Limb (tissue), 2 donors: ENCODE results near the gene MORC1.
"Not testable (repeated sequence)": the region's sequence is repeated elsewhere in the genome, so short reads cannot be mapped to it uniquely, and the experiment has no call there.

Experiments used
- DNase-seq, 2 donors: peaks; one replicate each; pipeline ENCODE4 v3.0.0-alpha.2; 2016; ENCODE audit errors: extremely low spot score in 2 of 2

MORC1 gene, protein sequence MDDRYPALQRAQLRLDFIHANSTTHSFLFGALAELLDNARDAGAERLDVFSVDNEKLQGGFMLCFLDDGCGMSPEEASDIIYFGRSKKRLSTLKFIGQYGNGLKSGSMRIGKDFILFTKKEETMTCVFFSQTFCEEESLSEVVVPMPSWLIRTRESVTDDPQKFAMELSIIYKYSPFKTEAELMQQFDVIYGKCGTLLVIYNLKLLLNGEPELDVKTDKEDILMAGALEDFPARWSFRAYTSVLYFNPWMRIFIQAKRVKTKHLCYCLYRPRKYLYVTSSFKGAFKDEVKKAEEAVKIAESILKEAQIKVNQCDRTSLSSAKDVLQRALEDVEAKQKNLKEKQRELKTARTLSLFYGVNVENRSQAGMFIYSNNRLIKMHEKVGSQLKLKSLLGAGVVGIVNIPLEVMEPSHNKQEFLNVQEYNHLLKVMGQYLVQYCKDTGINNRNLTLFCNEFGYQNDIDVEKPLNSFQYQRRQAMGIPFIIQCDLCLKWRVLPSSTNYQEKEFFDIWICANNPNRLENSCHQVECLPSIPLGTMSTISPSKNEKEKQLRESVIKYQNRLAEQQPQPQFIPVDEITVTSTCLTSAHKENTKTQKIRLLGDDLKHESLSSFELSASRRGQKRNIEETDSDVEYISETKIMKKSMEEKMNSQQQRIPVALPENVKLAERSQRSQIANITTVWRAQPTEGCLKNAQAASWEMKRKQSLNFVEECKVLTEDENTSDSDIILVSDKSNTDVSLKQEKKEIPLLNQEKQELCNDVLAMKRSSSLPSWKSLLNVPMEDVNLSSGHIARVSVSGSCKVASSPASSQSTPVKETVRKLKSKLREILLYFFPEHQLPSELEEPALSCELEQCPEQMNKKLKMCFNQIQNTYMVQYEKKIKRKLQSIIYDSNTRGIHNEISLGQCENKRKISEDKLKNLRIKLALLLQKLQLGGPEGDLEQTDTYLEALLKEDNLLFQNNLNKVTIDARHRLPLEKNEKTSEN

DNA sequence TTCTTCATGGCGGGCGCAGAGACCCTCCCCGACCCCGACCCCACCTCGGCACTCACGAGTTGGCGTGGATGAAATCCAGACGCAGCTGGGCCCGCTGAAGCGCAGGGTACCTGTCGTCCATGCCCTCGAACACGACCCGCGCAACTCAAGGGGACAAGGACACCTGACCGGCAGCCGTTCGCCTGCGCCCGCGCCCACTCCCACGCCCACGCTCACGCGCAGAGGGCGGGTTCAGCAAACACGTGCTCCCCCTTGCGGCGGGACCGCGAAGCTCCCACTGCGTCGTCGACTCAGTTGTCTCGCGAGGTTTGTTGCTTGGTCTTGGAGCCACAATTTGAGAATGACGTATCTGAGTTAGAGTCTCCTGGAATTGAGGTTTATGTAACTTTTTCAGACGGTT lies at the start of gene MORC1:
Gene MORC1, minus strand, starts transcription at position 196 of the 400 bp plus-strand sequence. Its CDS starts 75 bp downstream, at position 121.
- no peak for DNase-seq

- DNase-seq, result no peak
Observed at GRCh38 chr3:109165905-109166304, 48.0 kb upstream of the MORC1 start.

GRCh38 chr3:109161487-109162123 lies 43.7 kb upstream of the MORC1 start:
- no peak for DNase-seq

DNA sequence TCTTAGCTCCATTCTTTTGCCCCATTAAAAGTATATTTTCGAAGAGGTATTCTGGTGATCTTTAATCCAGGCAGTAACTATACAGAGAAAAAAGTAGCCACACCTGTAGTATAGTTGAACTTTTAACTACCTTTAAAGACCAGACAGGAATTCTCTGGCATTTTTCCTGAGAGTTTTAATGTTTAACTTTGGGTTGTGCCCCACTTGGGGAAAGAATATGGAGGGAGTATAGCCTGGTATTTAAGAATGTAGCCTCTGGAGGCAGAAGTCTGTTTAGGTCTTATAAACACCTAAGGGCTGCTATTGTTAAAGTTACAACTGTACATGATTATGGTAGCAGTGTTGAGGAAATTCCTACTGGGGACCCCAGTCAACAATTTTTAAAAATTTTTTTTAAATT lies 37.9 kb upstream of the MORC1 start:
- no peak for DNase-seq

GRCh38 chr3:109154979-109155378 lies 37.0 kb upstream of the MORC1 start:
- DNase-seq, result no peak

GRCh38 chr3:109152320-109152719 lies 34.4 kb upstream of the MORC1 start:
- DNase-seq, result no peak

- no peak for DNase-seq
Observed at GRCh38 chr3:109149078-109149477, 31.1 kb upstream of the MORC1 start.

GRCh38 chr3:109143646-109144045 lies 25.7 kb upstream of the MORC1 start:
- DNase-seq, result no peak

DNA sequence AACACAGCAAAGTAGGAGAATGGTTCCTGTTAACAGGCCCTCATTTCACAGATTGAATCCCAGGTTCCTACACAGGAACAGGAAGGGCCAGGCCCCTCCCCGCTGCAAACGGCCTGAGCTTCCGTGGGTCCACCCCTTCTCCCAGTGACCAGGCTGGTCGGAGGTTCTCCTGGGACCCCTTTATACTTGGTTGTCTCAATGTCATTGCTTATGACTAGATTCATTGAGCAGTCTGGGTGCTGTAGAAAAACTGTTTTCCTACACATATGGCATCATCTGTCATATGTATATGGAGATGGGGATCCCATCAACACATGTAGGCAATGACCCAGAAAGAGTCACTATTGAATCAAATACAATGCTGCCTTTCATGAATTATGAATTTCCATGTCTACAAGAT lies 22.4 kb upstream of the MORC1 start:
- DNase-seq, result no peak

DNA sequence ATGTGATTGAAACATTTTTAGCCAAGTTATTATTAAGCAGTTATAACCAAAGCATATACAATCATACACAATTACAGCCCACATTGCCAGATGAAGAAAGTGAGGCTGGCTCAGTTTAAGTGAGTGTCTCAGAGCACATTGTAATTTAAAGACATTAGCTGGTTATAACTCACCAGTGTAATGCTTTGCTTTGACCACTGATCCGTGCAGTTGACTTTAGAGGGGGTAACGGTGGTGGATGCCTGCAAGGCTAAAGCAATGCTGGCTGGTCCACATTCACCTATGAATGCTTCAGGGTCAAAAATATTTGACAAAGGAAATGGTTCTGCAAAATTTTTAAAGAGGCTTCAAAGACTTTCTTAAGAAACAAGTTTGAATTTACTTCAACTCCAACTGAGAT lies 19.8 kb upstream of the MORC1 start:
- DNase-seq, result no peak

DNA sequence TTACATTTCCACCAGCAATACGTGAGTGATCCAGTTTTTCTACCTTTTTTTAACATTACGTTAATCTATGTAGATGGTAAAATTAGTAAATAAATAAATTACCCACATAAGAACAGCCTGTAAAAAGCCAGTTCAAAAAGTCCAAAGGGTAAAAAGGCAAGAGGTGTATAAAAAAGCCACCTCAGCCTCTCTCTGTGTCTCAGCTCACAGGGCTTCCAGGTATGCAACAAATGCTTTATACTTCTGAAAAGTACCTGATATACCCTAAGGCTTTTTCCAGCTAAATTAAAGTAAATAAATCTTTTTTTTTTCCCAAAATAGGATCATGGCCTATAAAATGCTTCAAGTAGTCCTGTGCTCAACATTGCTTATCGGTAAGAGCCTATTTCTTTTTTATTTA lies 18.6 kb upstream of the MORC1 start, which contains the start of gene C3orf85:
Gene C3orf85, plus strand, starts transcription at position 197 of the 400 bp plus-strand sequence. Its CDS starts 129 bp downstream, at position 326.
- no peak for DNase-seq

- DNase-seq, result not testable (repeated sequence)
Observed at GRCh38 chr3:109133474-109133816, 15.5 kb upstream of the MORC1 start.

- DNase-seq, result no peak
Observed at GRCh38 chr3:109132801-109133473, 15.0 kb upstream of the MORC1 start.

DNA sequence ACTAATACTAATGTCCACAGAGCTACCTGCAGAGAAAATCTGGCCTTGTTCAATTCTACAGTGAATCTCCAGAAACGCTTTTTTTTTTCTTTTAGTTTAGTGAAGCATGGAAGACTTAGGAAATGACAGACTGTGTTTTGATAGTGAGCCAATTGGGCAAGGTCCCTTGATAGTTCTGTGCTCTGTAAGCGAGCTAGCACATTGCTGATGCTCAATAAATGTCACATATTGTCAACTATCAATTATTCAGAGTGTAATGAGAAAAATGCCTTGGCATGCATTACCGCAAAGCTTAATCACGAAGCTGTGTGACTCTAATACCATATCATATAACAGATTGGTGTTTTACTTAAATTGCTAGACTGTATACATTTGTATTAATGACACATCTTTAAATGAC lies 13.3 kb upstream of the MORC1 start:
- DNase-seq, result no peak

- DNase-seq, result no peak
Observed at GRCh38 chr3:109127553-109127952, 9.6 kb upstream of the MORC1 start.

GRCh38 chr3:109125902-109126301 lies 8.0 kb upstream of the MORC1 start:
- no peak for DNase-seq

DNA sequence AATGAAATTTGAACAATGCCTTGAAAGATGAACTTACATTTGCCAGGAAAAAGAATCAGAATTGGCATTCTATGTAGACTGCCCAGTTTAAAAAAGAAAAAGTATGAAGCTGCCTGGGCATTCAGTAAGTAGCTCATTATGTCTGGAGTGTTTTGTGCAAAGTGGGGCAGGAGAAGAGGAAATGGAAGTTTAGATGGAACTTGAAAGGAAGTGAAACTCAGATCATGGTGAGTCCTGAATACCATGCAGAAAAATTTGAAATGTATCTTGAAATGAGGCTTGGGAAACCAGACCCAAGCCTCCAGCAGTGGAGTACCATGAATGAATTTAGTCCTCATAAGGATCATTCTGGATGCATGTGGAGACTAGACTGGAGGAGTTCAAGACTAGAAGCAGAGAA lies 4.8 kb upstream of the MORC1 start:
- DNase-seq, result no peak

DNA sequence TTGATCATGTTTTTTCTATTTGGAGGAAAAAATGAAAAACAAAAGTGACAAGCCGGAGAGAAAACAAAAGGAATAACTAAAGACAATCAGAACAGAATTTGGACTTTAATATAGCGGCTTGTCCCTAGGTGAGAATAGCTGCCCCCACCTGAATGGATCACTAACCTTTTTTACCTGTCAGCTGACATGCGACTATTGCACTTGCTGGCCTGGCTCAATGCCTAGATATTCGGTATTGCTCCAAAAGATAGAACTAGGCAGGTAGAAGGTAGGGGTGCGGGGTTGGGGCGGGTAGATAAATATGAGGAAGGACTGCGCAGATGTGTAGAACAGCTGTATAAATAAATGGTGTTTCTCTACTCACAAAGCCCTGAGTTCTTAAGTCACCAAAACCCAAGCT lies 650 bp upstream of the MORC1 start:
- no peak for DNase-seq

GRCh38 chr3:109116031-109116430 lies 1.9 kb downstream of the MORC1 start:
- DNase-seq, result no peak

DNA sequence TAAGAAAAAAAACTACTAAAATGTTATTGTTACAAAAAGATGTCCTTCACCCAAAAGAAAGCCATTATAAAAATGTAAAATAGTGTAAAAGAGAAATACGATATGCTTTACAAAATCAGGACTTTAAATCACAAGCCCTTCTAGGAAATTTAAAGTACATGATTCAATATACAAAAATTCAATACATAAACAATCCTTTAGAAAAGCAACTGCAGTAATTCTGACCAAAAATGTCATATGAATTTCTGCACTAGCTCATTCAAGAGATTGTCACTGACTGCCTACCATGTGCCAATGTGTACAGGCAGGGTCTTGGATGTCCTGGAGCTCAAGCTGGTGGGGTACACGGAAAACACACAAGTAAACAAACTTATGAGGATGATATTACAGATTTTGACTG lies 2.5 kb downstream of the MORC1 start:
- no peak for DNase-seq

DNA sequence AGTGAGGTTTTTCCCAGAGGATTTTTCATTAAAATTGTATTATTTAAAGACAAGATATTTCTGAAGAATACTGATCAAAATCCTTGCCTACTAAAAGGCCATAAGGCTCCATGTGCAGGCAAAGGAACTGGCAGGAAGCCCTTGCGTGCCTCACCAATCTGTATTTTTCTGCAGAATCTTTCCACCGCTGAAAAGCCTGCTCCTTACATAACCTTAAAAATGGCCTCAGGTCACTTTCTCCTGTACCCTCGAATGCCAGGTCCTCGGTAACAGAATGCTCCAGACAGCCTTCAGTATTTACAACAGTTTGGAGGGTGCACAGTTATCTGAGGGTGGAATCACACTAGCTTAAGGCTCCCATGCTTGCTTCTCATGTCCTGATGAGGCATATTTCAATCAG lies 3.2 kb downstream of the MORC1 start:
- no peak for DNase-seq
